Hypothalamus (tissue), 51 donors: ENCODE results near the gene MAGI1.

Experiments
- DNase-seq, 51 donors: peaks; one replicate each; lab custom pipeline; 2025; lab: John Stamatoyannopoulos, UW

The MAGI1 gene

DNA sequence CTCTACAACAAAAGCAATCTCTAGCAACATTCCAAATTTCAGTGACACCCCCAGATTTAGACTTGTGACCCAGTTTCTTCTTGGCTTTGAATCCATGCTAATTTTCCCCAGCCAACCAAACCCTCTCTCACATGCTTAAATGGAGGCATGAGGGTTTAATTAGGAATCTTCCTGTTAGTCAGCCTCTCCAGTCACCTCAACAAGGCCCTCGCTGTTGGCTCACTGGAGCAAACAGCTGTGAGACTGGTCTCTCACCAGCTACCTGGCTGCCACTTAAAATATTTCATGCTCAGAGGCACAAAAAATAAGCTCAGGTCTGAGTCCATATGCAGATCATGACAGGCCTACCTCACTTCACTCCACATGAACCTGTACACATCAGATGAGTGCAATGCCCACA lies 720.5 kb downstream of the MAGI1 start:
- DNase-seq: no peak

DNA sequence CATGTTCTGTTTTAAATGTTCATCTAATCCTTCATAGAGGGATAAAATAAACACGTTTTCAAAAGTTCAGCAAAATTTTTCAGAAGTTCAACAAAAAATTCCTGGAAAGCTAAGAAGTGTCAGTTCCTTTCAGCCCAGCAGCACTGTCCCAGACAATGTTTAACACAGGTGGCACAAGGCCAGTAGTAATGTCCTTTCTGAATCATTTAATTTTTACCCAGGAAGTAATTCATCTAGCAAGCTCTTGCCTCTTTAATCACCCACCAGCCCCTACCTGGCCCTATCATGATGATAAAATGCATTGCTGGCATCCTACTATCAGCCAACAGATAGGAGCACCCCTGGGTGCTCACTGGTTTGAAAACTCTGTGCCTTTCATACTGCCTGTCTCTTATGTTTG lies 723.8 kb downstream of the MAGI1 start:
- no peak for DNase-seq

DNA sequence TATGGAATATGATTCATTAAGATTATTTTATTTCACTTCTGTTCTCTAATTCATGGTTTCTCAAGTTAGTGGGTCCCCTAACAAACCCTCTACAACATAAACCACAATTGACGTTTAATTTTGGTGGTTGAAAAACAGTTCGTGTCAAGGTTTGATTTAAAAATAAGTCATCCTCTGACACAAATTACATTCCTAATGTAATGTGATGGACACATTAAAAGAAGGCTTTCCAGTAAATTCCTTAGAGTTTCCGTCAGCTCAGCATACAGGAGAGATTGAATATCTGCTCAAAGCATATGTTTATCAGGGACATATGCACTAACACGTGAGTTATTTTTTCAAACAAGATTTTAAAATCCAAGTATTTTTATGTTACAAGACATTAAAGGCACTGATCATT lies 724.4 kb downstream of the MAGI1 start:
- DNase-seq: no peak

DNA sequence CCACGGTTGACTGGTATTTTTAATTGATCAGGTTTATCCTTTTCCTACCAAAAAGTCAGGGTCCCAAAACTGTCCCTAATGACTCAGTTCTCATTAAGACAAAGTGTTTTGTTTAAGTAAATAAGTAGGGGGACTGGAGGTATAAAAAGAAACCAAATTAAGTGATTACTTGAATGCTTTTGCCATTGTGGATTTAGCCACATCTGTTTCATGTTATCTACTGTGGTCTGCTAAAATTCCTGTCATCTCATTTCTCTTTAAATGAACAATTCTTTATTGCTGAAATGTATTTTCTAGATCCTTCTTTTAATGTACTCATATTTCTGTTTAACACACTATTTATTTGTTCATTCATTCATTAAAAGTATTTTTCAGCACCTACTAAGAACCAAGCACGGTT lies 725.1 kb downstream of the MAGI1 start:
- no peak for DNase-seq

DNA sequence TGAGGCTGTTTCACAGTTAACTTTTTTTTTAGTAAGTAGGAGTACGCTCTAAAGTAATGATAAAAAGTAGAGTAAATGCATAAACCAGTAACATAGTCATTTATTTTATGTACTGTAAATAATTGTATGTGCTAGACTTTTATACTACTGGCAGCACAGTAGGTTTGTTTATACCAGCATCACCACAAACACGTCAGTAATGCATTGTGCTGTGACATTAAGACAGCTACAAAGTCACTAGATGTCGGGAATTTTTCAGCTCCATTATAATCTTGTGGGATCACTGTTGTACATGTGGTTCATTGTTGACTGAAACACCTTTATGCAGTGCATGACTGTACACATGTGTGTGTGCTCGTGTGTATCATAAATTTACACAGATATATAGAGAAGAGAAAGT lies 732.9 kb downstream of the MAGI1 start:
- no peak for DNase-seq
